GM12872 (cell line): Measurements from ENCODE around the gene CRTAC1.

Experiments
- CTCF ChIP-seq: IDR thresholded peaks from 3 replicates; pipeline ENCODE4 v1.5.1; 2011; ENCODE audit warnings: low read depth, mild to moderate bottlenecking, low read length, moderate library complexity; ENCODE audit not compliant: insufficient read depth

The CRTAC1 gene

GRCh38 chr10:97931041-97931440 is 99.4 kb downstream of the CRTAC1 start:
- no peak for TF ChIP-seq CTCF

GRCh38 chr10:97928897-97929296 is 101.5 kb downstream of the CRTAC1 start:
- TF ChIP-seq CTCF, result no peak

GRCh38 chr10:97927622-97928021 is 102.8 kb downstream of the CRTAC1 start:
- TF ChIP-seq CTCF, result no peak

- no peak for TF ChIP-seq CTCF
Measured at GRCh38 chr10:97926055-97926454, 104.4 kb downstream of the CRTAC1 start.

- no peak for TF ChIP-seq CTCF
Measured at GRCh38 chr10:97925308-97925938, 105.0 kb downstream of the CRTAC1 start.

- TF ChIP-seq CTCF, result no peak
Measured at GRCh38 chr10:97924678-97925077, 105.7 kb downstream of the CRTAC1 start.

- TF ChIP-seq CTCF, result no peak
Measured at GRCh38 chr10:97923476-97923875, 106.9 kb downstream of the CRTAC1 start.
